CD4-positive, alpha-beta T cell treated with Interleukin-10 for 1 hour (primary cell): ENCODE results near the gene KPNA6.
"Not testable (repeated sequence)": the region's sequence is repeated elsewhere in the genome, so short reads cannot be mapped to it uniquely, and the experiment has no call there.

Experiments used
- DNase-seq: peaks from one replicate; pipeline ENCODE4 v3.0.0-alpha.2; 2020

KPNA6 gene

GRCh38 chr1:32143302-32143695 is 35.4 kb downstream of the KPNA6 start:
- DNase-seq: not testable (repeated sequence)

GRCh38 chr1:32144033-32144432 is 36.2 kb downstream of the KPNA6 start:
- no peak for DNase-seq

GRCh38 chr1:32147799-32148198 is 39.9 kb downstream of the KPNA6 start:
- not testable (repeated sequence) for DNase-seq

GRCh38 chr1:32150847-32151246 is 43.0 kb downstream of the KPNA6 start:
- no peak for DNase-seq

- DNase-seq: no peak
Observed at GRCh38 chr1:32151319-32151787, 43.5 kb downstream of the KPNA6 start.

GRCh38 chr1:32159189-32159588 is 51.3 kb downstream of the KPNA6 start:
- no peak for DNase-seq

- DNase-seq: no peak
Observed at GRCh38 chr1:32163405-32163804, 55.5 kb downstream of the KPNA6 start.

GRCh38 chr1:32165633-32166032 is 57.8 kb downstream of the KPNA6 start:
- not testable (repeated sequence) for DNase-seq

GRCh38 chr1:32170991-32171390 is 63.1 kb downstream of the KPNA6 start:
- DNase-seq: no peak

GRCh38 chr1:32172621-32173245 is 64.9 kb downstream of the KPNA6 start:
- DNase-seq: no peak

GRCh38 chr1:32178380-32179192 is 70.7 kb downstream of the KPNA6 start:
- no peak for DNase-seq

- no peak for DNase-seq
Observed at GRCh38 chr1:32179193-32179442, 71.3 kb downstream of the KPNA6 start.

GRCh38 chr1:32179443-32180185 is 71.8 kb downstream of the KPNA6 start, which contains the start of gene TXLNA:
Gene TXLNA (plus strand): TSS chr1:32179675. CDS start chr1:32180346, 671 bp downstream.
- DNase-seq: peak; percentile 90

- peak; percentile 34 for DNase-seq
Observed at GRCh38 chr1:32180186-32181060, 72.6 kb downstream of the KPNA6 start.

- no peak for DNase-seq
Observed at GRCh38 chr1:32181065-32181464, 73.2 kb downstream of the KPNA6 start.

- no peak for DNase-seq
Observed at GRCh38 chr1:32181563-32181962, 73.7 kb downstream of the KPNA6 start.

GRCh38 chr1:32182060-32182459 is 74.2 kb downstream of the KPNA6 start:
- DNase-seq: no peak

GRCh38 chr1:32184650-32185049 is 76.8 kb downstream of the KPNA6 start:
- no peak for DNase-seq

- no peak for DNase-seq
Observed at GRCh38 chr1:32186077-32186476, 78.2 kb downstream of the KPNA6 start.

- DNase-seq: no peak
Observed at GRCh38 chr1:32186491-32186890, 78.6 kb downstream of the KPNA6 start.

- DNase-seq: no peak
Observed at GRCh38 chr1:32187850-32188249, 80.0 kb downstream of the KPNA6 start.

GRCh38 chr1:32192220-32192948 is 84.5 kb downstream of the KPNA6 start:
- no peak for DNase-seq
